ENCODE results near the gene OGT.
"Not testable (repeated sequence)": the region's sequence is repeated elsewhere in the genome, so short reads cannot be mapped to it uniquely, and the experiment has no call there.

The OGT gene

GRCh38 chrX:71532753-71533425, at the start of gene OGT:
OGT (plus strand) TSS chrX:71533104; CDS start chrX:71533300, 196 bp downstream.
- peaks cover 4% of the 10 kb centered on the region for H3K9me3 ChIP-seq (ENCODE audit: control insufficient read depth, low read length)
- H3K4me3 ChIP-seq (ENCODE audit: low read length) = peak within 1 kb of the TSS; percentile 97
- H3K27me3 ChIP-seq (replicated peaks; ENCODE audit: control insufficient read depth, insufficient read depth, low read length) = peaks cover 4% of the 10 kb centered on the region
- peaks cover 4% of the 10 kb centered on the region for H3K36me3 ChIP-seq (ENCODE audit: control insufficient read depth, insufficient read depth, low read length, severe bottlenecking)
- peak within 1 kb of the TSS; percentile 97 for H3K9ac ChIP-seq (ENCODE audit: low read length)
- peaks cover 3% of the 10 kb centered on the region for H3K4me1 ChIP-seq (ENCODE audit: control insufficient read depth, insufficient read depth, low read length)
- DNase-seq (ENCODE audit: low read depth) = peak; percentile 97

GRCh38 chrX:71487814-71488213, 45.1 kb upstream of the OGT start:
- no peak for DNase-seq (ENCODE audit: low read depth)
- H3K4me3 ChIP-seq (ENCODE audit: low read length) = no peak overlapping the region
- no peak overlapping the region for H3K9ac ChIP-seq (ENCODE audit: low read length)
- peaks cover 4% of the 10 kb centered on the region for H3K4me1 ChIP-seq (ENCODE audit: control insufficient read depth, insufficient read depth, low read length)
- H3K27me3 ChIP-seq (replicated peaks; ENCODE audit: control insufficient read depth, insufficient read depth, low read length) = no peaks in the 10 kb centered on the region
- no peaks in the 10 kb centered on the region for H3K9me3 ChIP-seq (ENCODE audit: control insufficient read depth, low read length)
- no peaks in the 10 kb centered on the region for H3K36me3 ChIP-seq (ENCODE audit: control insufficient read depth, insufficient read depth, low read length, severe bottlenecking)

- no peaks in the 10 kb centered on the region for H3K9me3 ChIP-seq (ENCODE audit: control insufficient read depth, low read length)
- H3K27me3 ChIP-seq (replicated peaks; ENCODE audit: control insufficient read depth, insufficient read depth, low read length) = no peaks in the 10 kb centered on the region
- H3K4me1 ChIP-seq (ENCODE audit: control insufficient read depth, insufficient read depth, low read length) = peaks cover 11% of the 10 kb centered on the region
- DNase-seq (ENCODE audit: low read depth) = no peak
- H3K4me3 ChIP-seq (ENCODE audit: low read length) = no peak overlapping the region
- H3K9ac ChIP-seq (ENCODE audit: low read length) = no peak overlapping the region
- no peaks in the 10 kb centered on the region for H3K36me3 ChIP-seq (ENCODE audit: control insufficient read depth, insufficient read depth, low read length, severe bottlenecking)
These were observed 43.4 kb upstream of the OGT start for GRCh38 chrX:71489540-71489939.

- Histone ChIP-seq H3K4me1 (ENCODE audit: control insufficient read depth, insufficient read depth, low read length) (peaks cover 7% of the 10 kb centered on the region), H3K36me3 (ENCODE audit: control insufficient read depth, insufficient read depth, low read length, severe bottlenecking) (no peaks in the 10 kb centered on the region), H3K27me3 (replicated peaks; ENCODE audit: control insufficient read depth, insufficient read depth, low read length) (no peaks in the 10 kb centered on the region), H3K9ac (ENCODE audit: low read length) (peak overlapping the region; percentile 71), H3K9me3 (ENCODE audit: control insufficient read depth, low read length) (no peaks in the 10 kb centered on the region), H3K4me3 (ENCODE audit: low read length) (peak overlapping the region; percentile 80)
- peak; percentile 43 for DNase-seq (ENCODE audit: low read depth)
These were observed 40.5 kb upstream of the OGT start for GRCh38 chrX:71492231-71493065.

- Histone ChIP-seq H3K4me3 (ENCODE audit: low read length) (peak overlapping the region; percentile 80), H3K27me3 (replicated peaks; ENCODE audit: control insufficient read depth, insufficient read depth, low read length) (no peaks in the 10 kb centered on the region), H3K9me3 (ENCODE audit: control insufficient read depth, low read length) (no peaks in the 10 kb centered on the region), H3K36me3 (ENCODE audit: control insufficient read depth, insufficient read depth, low read length, severe bottlenecking) (no peaks in the 10 kb centered on the region), H3K4me1 (ENCODE audit: control insufficient read depth, insufficient read depth, low read length) (peaks cover 7% of the 10 kb centered on the region), H3K9ac (ENCODE audit: low read length) (peak overlapping the region; percentile 71)
- DNase-seq (ENCODE audit: low read depth) = no peak
These were observed 39.7 kb upstream of the OGT start for GRCh38 chrX:71493111-71493613.

GRCh38 chrX:71495979-71496378, 36.9 kb upstream of the OGT start:
- H3K27me3 ChIP-seq (replicated peaks; ENCODE audit: control insufficient read depth, insufficient read depth, low read length); H3K36me3 ChIP-seq (ENCODE audit: control insufficient read depth, insufficient read depth, low read length, severe bottlenecking); DNase-seq (ENCODE audit: low read depth); H3K4me3 ChIP-seq (ENCODE audit: low read length); H3K9ac ChIP-seq (ENCODE audit: low read length); H3K9me3 ChIP-seq (ENCODE audit: control insufficient read depth, low read length); H3K4me1 ChIP-seq (ENCODE audit: control insufficient read depth, insufficient read depth, low read length): not testable (repeated sequence)

- H3K27me3 ChIP-seq (replicated peaks; ENCODE audit: control insufficient read depth, insufficient read depth, low read length) = no peaks in the 10 kb centered on the region
- DNase-seq (ENCODE audit: low read depth) = no peak
- no peak overlapping the region for H3K9ac ChIP-seq (ENCODE audit: low read length)
- H3K4me3 ChIP-seq (ENCODE audit: low read length) = no peak overlapping the region
- peaks cover 7% of the 10 kb centered on the region for H3K4me1 ChIP-seq (ENCODE audit: control insufficient read depth, insufficient read depth, low read length)
- no peaks in the 10 kb centered on the region for H3K36me3 ChIP-seq (ENCODE audit: control insufficient read depth, insufficient read depth, low read length, severe bottlenecking)
- H3K9me3 ChIP-seq (ENCODE audit: control insufficient read depth, low read length) = no peaks in the 10 kb centered on the region
These were observed 36.4 kb upstream of the OGT start for GRCh38 chrX:71496476-71496875.

GRCh38 chrX:71502080-71502479, 30.8 kb upstream of the OGT start:
- not testable (repeated sequence) for H3K27me3 ChIP-seq (replicated peaks; ENCODE audit: control insufficient read depth, insufficient read depth, low read length); H3K36me3 ChIP-seq (ENCODE audit: control insufficient read depth, insufficient read depth, low read length, severe bottlenecking); H3K9ac ChIP-seq (ENCODE audit: low read length); H3K4me1 ChIP-seq (ENCODE audit: control insufficient read depth, insufficient read depth, low read length); DNase-seq (ENCODE audit: low read depth); H3K9me3 ChIP-seq (ENCODE audit: control insufficient read depth, low read length); H3K4me3 ChIP-seq (ENCODE audit: low read length)

GRCh38 chrX:71504346-71504745, 28.6 kb upstream of the OGT start:
- Histone ChIP-seq H3K4me3 (ENCODE audit: low read length) (no peak overlapping the region), H3K4me1 (ENCODE audit: control insufficient read depth, insufficient read depth, low read length) (no peaks in the 10 kb centered on the region), H3K36me3 (ENCODE audit: control insufficient read depth, insufficient read depth, low read length, severe bottlenecking) (no peaks in the 10 kb centered on the region), H3K9ac (ENCODE audit: low read length) (no peak overlapping the region), H3K27me3 (replicated peaks; ENCODE audit: control insufficient read depth, insufficient read depth, low read length) (no peaks in the 10 kb centered on the region), H3K9me3 (ENCODE audit: control insufficient read depth, low read length) (no peaks in the 10 kb centered on the region)
- no peak for DNase-seq (ENCODE audit: low read depth)

- no peak overlapping the region for H3K4me3 ChIP-seq (ENCODE audit: low read length)
- no peaks in the 10 kb centered on the region for H3K4me1 ChIP-seq (ENCODE audit: control insufficient read depth, insufficient read depth, low read length)
- H3K9me3 ChIP-seq (ENCODE audit: control insufficient read depth, low read length) = no peaks in the 10 kb centered on the region
- no peaks in the 10 kb centered on the region for H3K36me3 ChIP-seq (ENCODE audit: control insufficient read depth, insufficient read depth, low read length, severe bottlenecking)
- no peaks in the 10 kb centered on the region for H3K27me3 ChIP-seq (replicated peaks; ENCODE audit: control insufficient read depth, insufficient read depth, low read length)
- H3K9ac ChIP-seq (ENCODE audit: low read length) = no peak overlapping the region
- DNase-seq (ENCODE audit: low read depth) = no peak
These were observed 23.6 kb upstream of the OGT start for GRCh38 chrX:71509289-71509688.

GRCh38 chrX:71510161-71510560, 22.7 kb upstream of the OGT start:
- Histone ChIP-seq H3K27me3 (replicated peaks; ENCODE audit: control insufficient read depth, insufficient read depth, low read length) (no peaks in the 10 kb centered on the region), H3K4me3 (ENCODE audit: low read length) (no peak overlapping the region), H3K36me3 (ENCODE audit: control insufficient read depth, insufficient read depth, low read length, severe bottlenecking) (no peaks in the 10 kb centered on the region), H3K4me1 (ENCODE audit: control insufficient read depth, insufficient read depth, low read length) (peaks cover 8% of the 10 kb centered on the region), H3K9ac (ENCODE audit: low read length) (no peak overlapping the region), H3K9me3 (ENCODE audit: control insufficient read depth, low read length) (no peaks in the 10 kb centered on the region)
- DNase-seq (ENCODE audit: low read depth) = no peak

Measured in adipocyte (in vitro differentiated cells).